ENCODE results near the gene HOXB1. TPM values are rescaled to one million over a fixed set of nuclear protein-coding genes. Genes with fewer than 3 reads are reported as not detected.

The HOXB1 gene
- total RNA-seq, 2 experiments from 2014 or later, result not detected

GRCh38 chr17:48571826-48572417 lies 41.1 kb upstream of the HOXB1 start:
- Mint-ChIP-seq H3K9me3 (no peaks in the 10 kb centered on the region), H3K36me3 (ENCODE audit: low read depth) (peaks cover 4% of the 10 kb centered on the region), H3K27me3 (peaks cover 41% of the 10 kb centered on the region), H3K27ac (no peak overlapping the region), H3K4me3 (no peak overlapping the region), H3K4me1 (peaks cover 26% of the 10 kb centered on the region)
- ChIA-PET CTCF (no interaction called here), POLR2A (no interaction called here)
- DNase-seq, result no peak

- CTCF ChIA-PET, result no interaction called here
- H3K27ac Mint-ChIP-seq, result no peak overlapping the region
- no peak for DNase-seq
- peaks cover 21% of the 10 kb centered on the region for H3K4me1 Mint-ChIP-seq
- peaks cover 38% of the 10 kb centered on the region for H3K27me3 Mint-ChIP-seq
- POLR2A ChIA-PET, result no interaction called here
- H3K4me3 Mint-ChIP-seq, result no peak overlapping the region
- H3K36me3 Mint-ChIP-seq (ENCODE audit: low read depth), result peaks cover 4% of the 10 kb centered on the region
- no peaks in the 10 kb centered on the region for H3K9me3 Mint-ChIP-seq
Measured at GRCh38 chr17:48571024-48571818, 40.4 kb upstream of the HOXB1 start.

- no peak overlapping the region for H3K4me3 Mint-ChIP-seq
- H3K27me3 Mint-ChIP-seq, result peaks cover 38% of the 10 kb centered on the region
- no peak for DNase-seq
- POLR2A ChIA-PET, result no interaction called here
- CTCF ChIA-PET, result interaction anchor here (1.4 kb wide), 1 partner anchor 9 kb away, joined by 4 read pairs; no protein-coding TSS in a partner anchor
- no peak overlapping the region for H3K27ac Mint-ChIP-seq
- no peaks in the 10 kb centered on the region for H3K9me3 Mint-ChIP-seq
- H3K36me3 Mint-ChIP-seq (ENCODE audit: low read depth), result no peaks in the 10 kb centered on the region
- H3K4me1 Mint-ChIP-seq, result peaks cover 15% of the 10 kb centered on the region
Measured at GRCh38 chr17:48570325-48571023, 39.7 kb upstream of the HOXB1 start.

- no peak for DNase-seq
- POLR2A ChIA-PET, result no interaction called here
- no peak overlapping the region for H3K4me3 Mint-ChIP-seq
- peaks cover 10% of the 10 kb centered on the region for H3K4me1 Mint-ChIP-seq
- no peaks in the 10 kb centered on the region for H3K9me3 Mint-ChIP-seq
- no peaks in the 10 kb centered on the region for H3K36me3 Mint-ChIP-seq (ENCODE audit: low read depth)
- H3K27me3 Mint-ChIP-seq, result peaks cover 40% of the 10 kb centered on the region
- CTCF ChIA-PET, result interaction anchor here (1.4 kb wide), 1 partner anchor 8 kb away, joined by 4 read pairs; no protein-coding TSS in a partner anchor
- H3K27ac Mint-ChIP-seq, result no peak overlapping the region
Measured at GRCh38 chr17:48569674-48570324, 39.0 kb upstream of the HOXB1 start.

GRCh38 chr17:48569240-48569582 lies 38.4 kb upstream of the HOXB1 start:
- CTCF ChIA-PET, result interaction anchor here (1.4 kb wide), 1 partner anchor 7 kb away, joined by 4 read pairs; no protein-coding TSS in a partner anchor
- POLR2A ChIA-PET, result no interaction called here
- Mint-ChIP-seq H3K9me3 (no peaks in the 10 kb centered on the region), H3K4me3 (no peak overlapping the region), H3K36me3 (ENCODE audit: low read depth) (no peaks in the 10 kb centered on the region), H3K27ac (no peak overlapping the region), H3K4me1 (peaks cover 10% of the 10 kb centered on the region), H3K27me3 (peaks cover 43% of the 10 kb centered on the region)
- DNase-seq, result no peak

- ChIA-PET CTCF (interaction anchor here (0.6 to 2.1 kb wide), 3 partner anchors 19 to 63 kb away, joined by 3 to 8 read pairs (median 5); no protein-coding TSS in a partner anchor), POLR2A (no interaction called here)
- no peak for DNase-seq
- H3K4me1 Mint-ChIP-seq, result peaks cover 10% of the 10 kb centered on the region
- no peak overlapping the region for H3K27ac Mint-ChIP-seq
- peaks cover 45% of the 10 kb centered on the region for H3K27me3 Mint-ChIP-seq
- no peak overlapping the region for H3K4me3 Mint-ChIP-seq
- H3K9me3 Mint-ChIP-seq, result no peaks in the 10 kb centered on the region
- H3K36me3 Mint-ChIP-seq (ENCODE audit: low read depth), result no peaks in the 10 kb centered on the region
Measured at GRCh38 chr17:48568499-48569239, 37.9 kb upstream of the HOXB1 start.

GRCh38 chr17:48567646-48568354 lies 37.0 kb upstream of the HOXB1 start:
- H3K4me1 Mint-ChIP-seq, result peaks cover 4% of the 10 kb centered on the region
- no peak for DNase-seq
- CTCF ChIA-PET, result interaction anchor here (0.8 to 2.1 kb wide), 3 partner anchors 20 to 217 kb away, joined by 3 to 8 read pairs (median 3); no protein-coding TSS in a partner anchor
- POLR2A ChIA-PET, result no interaction called here
- H3K36me3 Mint-ChIP-seq (ENCODE audit: low read depth), result no peaks in the 10 kb centered on the region
- no peaks in the 10 kb centered on the region for H3K9me3 Mint-ChIP-seq
- peaks cover 48% of the 10 kb centered on the region for H3K27me3 Mint-ChIP-seq
- H3K4me3 Mint-ChIP-seq, result no peak overlapping the region
- no peak overlapping the region for H3K27ac Mint-ChIP-seq

GRCh38 chr17:48567209-48567608 lies 36.4 kb upstream of the HOXB1 start:
- Mint-ChIP-seq H3K9me3 (no peaks in the 10 kb centered on the region), H3K4me3 (no peak overlapping the region), H3K27me3 (peaks cover 49% of the 10 kb centered on the region), H3K4me1 (peaks cover 4% of the 10 kb centered on the region), H3K27ac (no peak overlapping the region), H3K36me3 (ENCODE audit: low read depth) (no peaks in the 10 kb centered on the region)
- CTCF ChIA-PET, result interaction anchor here (0.8 to 2.1 kb wide), 2 partner anchors 21 to 216 kb away, joined by 3 to 8 read pairs; no protein-coding TSS in a partner anchor
- no peak for DNase-seq
- POLR2A ChIA-PET, result no interaction called here

GRCh38 chr17:48566717-48567116 lies 35.9 kb upstream of the HOXB1 start:
- Mint-ChIP-seq H3K9me3 (no peaks in the 10 kb centered on the region), H3K4me3 (no peak overlapping the region), H3K27me3 (peaks cover 45% of the 10 kb centered on the region), H3K27ac (no peak overlapping the region), H3K4me1 (peaks cover 5% of the 10 kb centered on the region), H3K36me3 (ENCODE audit: low read depth) (no peaks in the 10 kb centered on the region)
- no peak for DNase-seq
- ChIA-PET POLR2A (no interaction called here), CTCF (interaction anchor here (0.7 to 2.1 kb wide), 3 partner anchors 21 to 555 kb away, joined by 3 to 8 read pairs (median 3); no protein-coding TSS in a partner anchor)

GRCh38 chr17:48565925-48566710 lies 35.3 kb upstream of the HOXB1 start:
- Mint-ChIP-seq H3K27me3 (peaks cover 39% of the 10 kb centered on the region), H3K27ac (no peak overlapping the region), H3K4me1 (peaks cover 6% of the 10 kb centered on the region), H3K36me3 (ENCODE audit: low read depth) (no peaks in the 10 kb centered on the region), H3K4me3 (no peak overlapping the region), H3K9me3 (no peaks in the 10 kb centered on the region)
- POLR2A ChIA-PET, result no interaction called here
- CTCF ChIA-PET, result interaction anchor here (0.7 kb wide), 1 partner anchor 555 kb away, joined by 3 read pairs; no protein-coding TSS in a partner anchor
- DNase-seq, result no peak

- no peaks in the 10 kb centered on the region for H3K9me3 Mint-ChIP-seq
- peaks cover 36% of the 10 kb centered on the region for H3K27me3 Mint-ChIP-seq
- H3K36me3 Mint-ChIP-seq (ENCODE audit: low read depth), result no peaks in the 10 kb centered on the region
- H3K27ac Mint-ChIP-seq, result no peak overlapping the region
- ChIA-PET CTCF (no interaction called here), POLR2A (no interaction called here)
- peaks cover 6% of the 10 kb centered on the region for H3K4me1 Mint-ChIP-seq
- no peak for DNase-seq
- no peak overlapping the region for H3K4me3 Mint-ChIP-seq
Measured at GRCh38 chr17:48565022-48565554, 34.3 kb upstream of the HOXB1 start.
